Peyer's patch (tissue), 4 donors: Measurements from ENCODE around the gene A3GALT2. TPM values are rescaled to one million over a fixed set of nuclear protein-coding genes. Genes with fewer than 3 reads are reported as not detected.

ENCODE experiments used
- DNase-seq, 3 donors: peaks; one replicate each; pipeline ENCODE4 v3.0.0-alpha.2; 2017 to 2019
- H3K27ac ChIP-seq, 4 donors: fragments of 200-600 bp; sonication (generic); one replicate each; pipeline ENCODE4 v1.5.1; 2016 to 2019
- H3K27me3 ChIP-seq, 2 donors: fragments of 200-600 bp; sonication (generic); one replicate each; pipeline ENCODE4 v1.5.1; 2019
- H3K36me3 ChIP-seq, 3 donors: fragments of 200-600 bp; sonication (generic); one replicate each; pipeline ENCODE4 v1.5.1; 2016 to 2019
- H3K4me1 ChIP-seq, 4 donors: fragments of 200-600 bp; sonication (generic); one replicate each; pipeline ENCODE4 v1.5.1; 2016 to 2019
- H3K4me3 ChIP-seq, 4 donors: fragments of 200-600 bp; sonication (generic); 1 replicate in 3 of 4; 2 replicates in 1 of 4; pipeline ENCODE4 v1.5.1; 2016 to 2019; ENCODE audit warnings: mild to moderate bottlenecking in 1 of 4
- H3K9me3 ChIP-seq, 4 donors: fragments of 200-600 bp; sonication (generic); one replicate each; pipeline ENCODE4 v1.5.1; 2016 to 2019; ENCODE audit warnings: mild to moderate bottlenecking in 1 of 4
- POLR2A ChIP-seq, 2 donors: fragments of 450-650 bp; IDR thresholded peaks; one replicate each; pipeline ENCODE4 v1.5.1; 2017; ENCODE audit warnings: antibody characterized with exemption in 2 of 2, mild to moderate bottlenecking in 2 of 2, moderate library complexity in 2 of 2
- total RNA-seq, 4 donors: library from RNA; depleted of rRNA; stranded (reverse); fragments of >200 nt; gene quantifications; one replicate each; pipeline ENCODE4 v1.1.0, GENCODE V29; 2016
- TF ChIP-seq, protein P1 (sequence below), 6 experiments: fragments of 450-650 bp in 4 of 6; fragments of 200-600 bp in 2 of 6; sonication (generic) in 1 of 6; IDR thresholded peaks; one replicate each; pipeline ENCODE4 v1.5.1; 2017 to 2019; ENCODE audit warnings: antibody characterized with exemption in 6 of 6, mild to moderate bottlenecking in 3 of 6, moderate library complexity in 1 of 6

Gene A3GALT2
- total RNA-seq, 4 donors from 2014 or later: not detected

- no peak for DNase-seq
Observed at GRCh38 chr1:33358114-33358794, 37.4 kb upstream of the A3GALT2 start.

DNA sequence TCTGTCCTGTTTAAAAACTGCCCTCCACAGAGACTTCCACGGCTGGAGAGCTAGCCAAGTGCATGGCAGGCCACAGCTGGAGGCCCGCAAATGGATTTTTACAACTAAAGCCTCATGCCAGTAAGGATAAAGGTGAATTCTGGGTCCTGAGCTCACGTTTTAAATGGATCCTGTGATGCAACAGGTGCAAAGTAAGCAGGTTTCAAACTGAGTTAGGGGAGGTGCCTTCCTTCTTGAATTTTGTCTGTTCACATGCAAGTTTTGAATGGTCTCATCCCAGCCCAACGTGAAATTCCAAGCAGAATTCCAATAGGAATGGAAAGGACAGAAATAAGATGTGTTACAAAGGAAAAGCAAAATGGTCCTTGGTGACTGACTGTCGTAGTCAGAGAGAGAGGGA, 36.2 kb upstream of the A3GALT2 start:
- Histone ChIP-seq H3K4me3 (no peak overlapping the region), H3K27me3 (no peaks in the 10 kb centered on the region), H3K27ac (no peak overlapping the region), H3K9me3 (no peaks in the 10 kb centered on the region), H3K36me3 (no peaks in the 10 kb centered on the region), H3K4me1 (no peaks in the 10 kb centered on the region)
- DNase-seq: no peak
- no peak for TF ChIP-seq POLR2A (IDR thresholded peaks at IDR 0.05)
- TF ChIP-seq, protein P1, sequence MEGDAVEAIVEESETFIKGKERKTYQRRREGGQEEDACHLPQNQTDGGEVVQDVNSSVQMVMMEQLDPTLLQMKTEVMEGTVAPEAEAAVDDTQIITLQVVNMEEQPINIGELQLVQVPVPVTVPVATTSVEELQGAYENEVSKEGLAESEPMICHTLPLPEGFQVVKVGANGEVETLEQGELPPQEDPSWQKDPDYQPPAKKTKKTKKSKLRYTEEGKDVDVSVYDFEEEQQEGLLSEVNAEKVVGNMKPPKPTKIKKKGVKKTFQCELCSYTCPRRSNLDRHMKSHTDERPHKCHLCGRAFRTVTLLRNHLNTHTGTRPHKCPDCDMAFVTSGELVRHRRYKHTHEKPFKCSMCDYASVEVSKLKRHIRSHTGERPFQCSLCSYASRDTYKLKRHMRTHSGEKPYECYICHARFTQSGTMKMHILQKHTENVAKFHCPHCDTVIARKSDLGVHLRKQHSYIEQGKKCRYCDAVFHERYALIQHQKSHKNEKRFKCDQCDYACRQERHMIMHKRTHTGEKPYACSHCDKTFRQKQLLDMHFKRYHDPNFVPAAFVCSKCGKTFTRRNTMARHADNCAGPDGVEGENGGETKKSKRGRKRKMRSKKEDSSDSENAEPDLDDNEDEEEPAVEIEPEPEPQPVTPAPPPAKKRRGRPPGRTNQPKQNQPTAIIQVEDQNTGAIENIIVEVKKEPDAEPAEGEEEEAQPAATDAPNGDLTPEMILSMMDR (IDR thresholded peaks at IDR 0.05): no peak

More at GRCh38 chr1:33358114-33358794, 37.4 kb upstream of the A3GALT2 start:
- Histone ChIP-seq H3K27me3 (no peaks in the 10 kb centered on the region), H3K27ac (no peak overlapping the region), H3K4me3 (no peak overlapping the region), H3K36me3 (no peaks in the 10 kb centered on the region), H3K9me3 (no peaks in the 10 kb centered on the region), H3K4me1 (no peaks in the 10 kb centered on the region)
- no peak for TF ChIP-seq POLR2A (IDR thresholded peaks at IDR 0.05)
- TF ChIP-seq, protein P1 (IDR thresholded peaks at IDR 0.05): no peak

DNA sequence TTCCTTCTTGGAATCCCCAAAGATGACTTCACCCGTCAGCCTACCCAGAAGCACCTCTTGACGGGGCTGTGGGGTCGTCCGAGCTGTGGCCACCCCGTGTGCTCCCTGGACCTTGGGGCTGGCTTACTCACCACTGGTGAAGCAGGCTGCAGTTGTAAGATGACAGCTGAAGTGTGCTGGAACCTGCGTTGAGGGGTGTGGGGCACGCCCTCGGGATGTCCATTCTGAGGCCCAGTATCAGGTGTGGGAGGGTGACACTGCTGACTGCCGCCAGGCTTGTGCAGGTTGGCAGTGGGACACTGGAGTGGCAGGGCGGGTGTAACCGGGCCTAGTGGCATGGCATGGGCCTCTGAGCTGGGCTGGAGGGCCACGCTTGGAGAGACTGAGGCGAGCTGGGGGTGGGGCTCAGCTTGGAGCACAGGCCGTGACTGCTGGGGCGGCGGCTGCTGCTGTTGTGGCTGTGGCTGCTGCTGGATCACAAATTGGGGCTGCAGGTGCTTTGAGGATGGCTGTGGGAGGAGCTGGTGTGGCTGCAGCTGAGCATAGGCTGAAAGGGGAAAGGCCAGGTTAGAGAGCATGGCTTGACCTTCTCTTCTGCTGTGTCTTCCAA, 33.9 kb upstream of the A3GALT2 start:
- no peak for TF ChIP-seq POLR2A (IDR thresholded peaks at IDR 0.05)
- TF ChIP-seq, protein P1 (IDR thresholded peaks at IDR 0.05): no peak
- Histone ChIP-seq H3K27ac (no peak overlapping the region), H3K4me3 (no peak overlapping the region), H3K36me3 (no peaks in the 10 kb centered on the region), H3K27me3 (no peaks in the 10 kb centered on the region), H3K4me1 (peaks cover 0 to 6% (median 2%) of the 10 kb centered on the region in 4 donors), H3K9me3 (no peaks in the 10 kb centered on the region)
- no peak for DNase-seq

DNA sequence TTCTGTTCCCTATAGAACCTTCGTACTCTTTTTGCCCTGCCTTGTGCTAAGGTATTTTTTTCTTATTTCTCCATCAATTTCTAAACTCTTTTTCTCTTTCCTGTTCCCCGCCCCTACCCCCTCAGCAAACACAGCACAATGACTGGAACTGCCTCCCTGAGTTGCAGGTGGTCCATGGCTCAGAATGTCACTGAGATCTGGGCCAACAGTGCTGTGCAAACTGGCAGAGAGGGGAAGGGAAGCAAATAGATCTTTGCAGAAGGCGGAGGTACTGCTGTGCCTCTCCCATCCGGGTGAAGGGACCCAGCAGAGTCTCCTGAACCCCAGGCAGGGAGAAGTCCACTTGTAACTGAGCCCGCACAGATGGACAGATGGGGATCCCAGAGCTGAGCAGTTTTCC, 32.6 kb upstream of the A3GALT2 start:
- no peak for TF ChIP-seq POLR2A (IDR thresholded peaks at IDR 0.05)
- TF ChIP-seq, protein P1 (IDR thresholded peaks at IDR 0.05): no peak
- H3K27me3 ChIP-seq: no peaks in the 10 kb centered on the region
- H3K27ac ChIP-seq: no peak overlapping the region
- peaks cover 0 to 7% (median 2%) of the 10 kb centered on the region in 4 donors for H3K4me1 ChIP-seq
- H3K9me3 ChIP-seq: no peaks in the 10 kb centered on the region
- H3K36me3 ChIP-seq: no peaks in the 10 kb centered on the region
- no peak overlapping the region for H3K4me3 ChIP-seq
- DNase-seq: no peak

DNA sequence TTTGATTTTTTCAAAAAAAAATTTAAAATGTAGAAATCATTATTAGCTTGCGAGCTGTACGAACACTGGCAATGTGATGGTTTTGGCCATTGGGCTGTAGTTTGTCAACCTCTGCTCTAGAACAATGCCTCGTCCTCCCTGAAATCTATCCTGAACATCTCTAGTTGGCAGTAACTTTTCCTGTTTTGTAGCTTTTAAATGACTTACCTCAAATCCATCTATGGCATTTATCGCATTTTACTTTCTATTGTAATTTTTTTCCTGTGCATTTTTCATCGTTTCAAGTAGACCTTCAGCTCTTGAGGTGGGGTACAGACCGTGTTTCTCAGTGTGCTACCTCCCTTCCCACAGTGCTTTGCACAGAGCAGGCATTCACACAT, 30.4 kb upstream of the A3GALT2 start:
- no peak for DNase-seq
- Histone ChIP-seq H3K27ac (no peak overlapping the region), H3K4me3 (no peak overlapping the region), H3K9me3 (no peaks in the 10 kb centered on the region), H3K4me1 (peaks cover 0 to 29% (median 2%) of the 10 kb centered on the region in 4 donors), H3K36me3 (no peaks in the 10 kb centered on the region), H3K27me3 (no peaks in the 10 kb centered on the region)
- no peak for TF ChIP-seq POLR2A (IDR thresholded peaks at IDR 0.05)
- TF ChIP-seq, protein P1 (IDR thresholded peaks at IDR 0.05): no peak
